ENCODE results near the gene HAPSTR1. TPM values are rescaled to one million over a fixed set of nuclear protein-coding genes. Genes with fewer than 3 reads are reported as not detected.

Gene HAPSTR1
- total and polyA plus RNA-seq, 2 of the 4 experiments (the other 2 are of a cell fraction): 22.2 to 56.5 TPM

DNA sequence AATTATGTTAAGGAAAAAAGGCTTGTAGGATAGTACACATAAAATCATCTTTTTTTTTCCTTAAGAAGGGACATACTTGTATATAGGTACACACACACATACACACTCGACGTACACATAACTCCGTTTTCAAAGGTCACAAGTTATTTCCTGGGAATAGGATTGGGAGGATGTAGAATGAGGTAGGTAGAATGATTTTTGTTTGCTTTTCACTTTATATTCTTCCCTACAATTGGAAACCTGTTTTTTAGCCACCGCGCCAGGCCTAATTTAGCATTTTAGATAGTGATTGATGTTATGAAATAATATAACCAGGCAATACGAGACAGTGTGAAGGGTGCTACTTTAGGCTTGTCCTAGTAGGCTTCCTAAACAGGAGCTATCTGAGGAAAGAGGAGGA lies 1.8 kb upstream of the HAPSTR1 start:
- H3K79me1 ChIP-seq (ENCODE audit: low read depth in 1 of 2, low read length in 2 of 2): peaks cover 0 to 9% of the 10 kb centered on the region in 2 experiments; a peak in 2 of 4 replicates
- ChIA-PET POLR2A (ENCODE audit: unreplicated experiment) (no interaction called here), CTCF (no interaction called here)
- BruUV-seq (replicated peaks): no TSS peak
- H2BK20ac ChIP-seq (ENCODE audit: low read depth, low read length): no peak overlapping the region
- no peak overlapping the region; the same call in 1 of the 2 replicates for H3K14ac ChIP-seq (replicated peaks; ENCODE audit: low read depth, low read length)
- no peak for DNase-seq
- peak overlapping the region; percentile 59; the same call in 1 of the 2 replicates for H2AK5ac ChIP-seq (ENCODE audit: low read depth, low read length)
- peak overlapping the region; percentile 92 to 97 for H4K8ac ChIP-seq (ENCODE audit: low read depth in 2 of 2, low read length in 2 of 2)
- H3K27me3 ChIP-seq (ENCODE audit: control insufficient read depth, insufficient read depth, low read length): no peaks in the 10 kb centered on the region
- peak overlapping the region; percentile 43; the same call in 1 of the 2 replicates for H2BK120ac ChIP-seq (ENCODE audit: low read depth, low read length)
- no peak for ATAC-seq (ENCODE audit: low read depth)
- H3K27ac ChIP-seq (ENCODE audit: insufficient read depth, low read length): no peak overlapping the region
- H3K23ac ChIP-seq (ENCODE audit: low read depth, low read length): peak overlapping the region; percentile 76; the same call in 1 of the 2 replicates
- peak overlapping the region; percentile 50 for H4K91ac ChIP-seq (ENCODE audit: insufficient read depth, low read depth, low read length)
- intact Hi-C loops (cut with micrococcal nuclease) (loop anchor here (2.0 to 10.0 kb wide), 4 partner anchors 41 to 185 kb away; partner anchors contain the start of gene USP7), dilution Hi-C loops (cut with HindIII; ENCODE audit: low sequenced_read_pairs, unreplicated experiment) (no loop called here), in situ Hi-C loops (cut with MboI; ENCODE audit: low sequenced_read_pairs) (loop anchor here (10.0 kb wide), 1 partner anchor 125 kb away; the partner anchor contains the start of gene USP7)
- TF ChIP-seq MAFK (IDR thresholded peaks at IDR 0.05; ENCODE audit: low read depth, low read length): no peak
- TF ChIP-seq, protein P1, sequence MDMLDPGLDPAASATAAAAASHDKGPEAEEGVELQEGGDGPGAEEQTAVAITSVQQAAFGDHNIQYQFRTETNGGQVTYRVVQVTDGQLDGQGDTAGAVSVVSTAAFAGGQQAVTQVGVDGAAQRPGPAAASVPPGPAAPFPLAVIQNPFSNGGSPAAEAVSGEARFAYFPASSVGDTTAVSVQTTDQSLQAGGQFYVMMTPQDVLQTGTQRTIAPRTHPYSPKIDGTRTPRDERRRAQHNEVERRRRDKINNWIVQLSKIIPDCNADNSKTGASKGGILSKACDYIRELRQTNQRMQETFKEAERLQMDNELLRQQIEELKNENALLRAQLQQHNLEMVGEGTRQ (IDR thresholded peaks at IDR 0.05; ENCODE audit: low read depth, low read length): no peak
- no peak for TF ChIP-seq CHD1 (IDR thresholded peaks at IDR 0.05; ENCODE audit: low read depth, low read length)
- TF ChIP-seq RAD21 (IDR thresholded peaks at IDR 0.05; ENCODE audit: low read length): no peak
- no peak for TF ChIP-seq RFX5 (IDR thresholded peaks at IDR 0.05; ENCODE audit: low read depth, low read length)
- TF ChIP-seq SMC3 (IDR thresholded peaks at IDR 0.05; ENCODE audit: low read depth, low read length): no peak
- no peak for TF ChIP-seq MXI1 (IDR thresholded peaks at IDR 0.05; ENCODE audit: borderline replicate concordance, low read depth, low read length)
- TF ChIP-seq, protein P2, sequence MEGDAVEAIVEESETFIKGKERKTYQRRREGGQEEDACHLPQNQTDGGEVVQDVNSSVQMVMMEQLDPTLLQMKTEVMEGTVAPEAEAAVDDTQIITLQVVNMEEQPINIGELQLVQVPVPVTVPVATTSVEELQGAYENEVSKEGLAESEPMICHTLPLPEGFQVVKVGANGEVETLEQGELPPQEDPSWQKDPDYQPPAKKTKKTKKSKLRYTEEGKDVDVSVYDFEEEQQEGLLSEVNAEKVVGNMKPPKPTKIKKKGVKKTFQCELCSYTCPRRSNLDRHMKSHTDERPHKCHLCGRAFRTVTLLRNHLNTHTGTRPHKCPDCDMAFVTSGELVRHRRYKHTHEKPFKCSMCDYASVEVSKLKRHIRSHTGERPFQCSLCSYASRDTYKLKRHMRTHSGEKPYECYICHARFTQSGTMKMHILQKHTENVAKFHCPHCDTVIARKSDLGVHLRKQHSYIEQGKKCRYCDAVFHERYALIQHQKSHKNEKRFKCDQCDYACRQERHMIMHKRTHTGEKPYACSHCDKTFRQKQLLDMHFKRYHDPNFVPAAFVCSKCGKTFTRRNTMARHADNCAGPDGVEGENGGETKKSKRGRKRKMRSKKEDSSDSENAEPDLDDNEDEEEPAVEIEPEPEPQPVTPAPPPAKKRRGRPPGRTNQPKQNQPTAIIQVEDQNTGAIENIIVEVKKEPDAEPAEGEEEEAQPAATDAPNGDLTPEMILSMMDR (conservative IDR thresholded peaks at IDR 0.05; ENCODE audit: low read depth, low read length): no peak
- no peak for TF ChIP-seq NFE2L2 (IDR thresholded peaks at IDR 0.05; ENCODE audit: low read depth, low read length)
- TF ChIP-seq POLR2A (IDR thresholded peaks at IDR 0.05; ENCODE audit: low read depth, low read length): no peak
- no peak for TF ChIP-seq BHLHE40 (IDR thresholded peaks at IDR 0.05; ENCODE audit: low read depth, low read length)
- no peak for TF ChIP-seq CEBPB (IDR thresholded peaks at IDR 0.05; ENCODE audit: low read depth, low read length)
- H4K5ac ChIP-seq (ENCODE audit: low read depth, low read length): peak overlapping the region; percentile 57
- H2AK9ac ChIP-seq (replicated peaks; ENCODE audit: low read depth, low read length, poor library complexity): peak overlapping the region; percentile 89
- H2BK15ac ChIP-seq (ENCODE audit: low read depth, low read length): no peak overlapping the region
- H3K9me1 ChIP-seq (ENCODE audit: insufficient read depth, low read length): peaks cover 3% of the 10 kb centered on the region
- no CpG with 5 or more reads among the region's 6 CpGs for WGBS, 2 experiments (ENCODE audit: extremely low coverage in 2 of 2, insufficient read length in 1 of 2)
- H3K9me3 ChIP-seq (ENCODE audit: control insufficient read depth, insufficient read depth, low read length): no peaks in the 10 kb centered on the region
- H3K18ac ChIP-seq (ENCODE audit: low read depth, low read length): no peak overlapping the region
- H3K4me2 ChIP-seq (ENCODE audit: low read depth, low read length): no peak overlapping the region
- H4K20me1 ChIP-seq (ENCODE audit: insufficient read depth, low read length): peaks cover 23% of the 10 kb centered on the region
- no peak overlapping the region for H2BK5ac ChIP-seq (ENCODE audit: low read depth, low read length, poor library complexity, severe bottlenecking)
- no peak overlapping the region for H3K56ac ChIP-seq (ENCODE audit: extremely low read depth, insufficient read depth, low read length)
- H3K9ac ChIP-seq (ENCODE audit: low read depth, low read length): no peak overlapping the region
- no peaks in the 10 kb centered on the region; the same call in 1 of the 2 replicates for H3K4me1 ChIP-seq (ENCODE audit: control insufficient read depth, insufficient read depth, low read length)
- no peak overlapping the region for H3K4me3 ChIP-seq (ENCODE audit: insufficient read depth, low read depth, low read length)
- peak overlapping the region; percentile 92 for H2AFZ ChIP-seq (replicated peaks; ENCODE audit: low read length, poor library complexity)
- peaks cover 9% of the 10 kb centered on the region for H3K36me3 ChIP-seq (ENCODE audit: control insufficient read depth, insufficient read depth, low read length)
- peak overlapping the region; percentile 76 for H3K4ac ChIP-seq (ENCODE audit: low read depth, low read length)

All from IMR-90 (cell line).